SK-N-SH (cell line): ENCODE measurements around the gene PPP1R8. TPM values are rescaled to one million over a fixed set of nuclear protein-coding genes. Genes with fewer than 3 reads are reported as not detected.

Source experiments
- CTCF ChIA-PET: fragments of 300-600, 350-600 bp; formaldehyde crosslinking; extraction: SDS; loops from one replicate; lab custom pipeline; 2021; lab: Yijun Ruan, JAX
- POLR2A ChIA-PET: fragments of 350-600 bp; sonication (Branson Sonifier 250); formaldehyde crosslinking; extraction: SDS; loops from one replicate; lab custom pipeline; 2020; ENCODE audit warnings: antibody characterized with exemption, inconsistent platforms; lab: Yijun Ruan, JAX
- DNase-seq: peaks from one replicate; pipeline ENCODE4 v3.0.0; 2012
- H2AFZ ChIP-seq: fragments of 200-600 bp; sonication (generic); 2 replicates; pipeline ENCODE4 v1.8.1; 2016; ENCODE audit warnings: antibody characterized with exemption, mild to moderate bottlenecking, low read depth
- H3F3A ChIP-seq: fragments of 200-600 bp; sonication (generic); replicated peaks from 2 replicates; pipeline ENCODE3; 2016; ENCODE audit warnings: antibody characterized with exemption, mild to moderate bottlenecking; ENCODE audit not compliant: insufficient read depth
- H3K27ac ChIP-seq, 2 experiments: fragments of 200-500 bp in 1 of 2; fragments of 200-600 bp in 1 of 2; sonication (Bioruptor generic) in 1 of 2; sonication (generic), shearing (Covaris generic) in 1 of 2; 2 replicates each; pipeline versions ENCODE4 v1.5.1 to v1.6.1; 2014 to 2016; ENCODE audit warnings: low read depth in 2 of 2, inconsistent platforms in 1 of 2, low read length in 1 of 2, mild to moderate bottlenecking in 1 of 2, mixed read lengths in 1 of 2
- H3K27me3 ChIP-seq: fragments of 200-600 bp; sonication (generic), shearing (Covaris generic); 2 replicates; pipeline ENCODE4 v1.6.1; 2016; ENCODE audit warnings: mixed run types; ENCODE audit not compliant: insufficient read depth
- H3K36me3 ChIP-seq, 2 experiments: fragments of 200-500 bp in 1 of 2; fragments of 200-600 bp in 1 of 2; sonication (Bioruptor generic) in 1 of 2; sonication (generic) in 1 of 2; replicated peaks in 1 of 2; 2 replicates each; pipeline versions ENCODE3 to v1.5.1; 2014 to 2016; ENCODE audit warnings: low read length in 1 of 2, mild to moderate bottlenecking in 1 of 2; ENCODE audit not compliant: insufficient read depth in 2 of 2, control insufficient read depth in 1 of 2
- H3K4me1 ChIP-seq, 2 experiments: fragments of 200-500 bp in 1 of 2; fragments of 200-600 bp in 1 of 2; sonication (Bioruptor generic) in 1 of 2; sonication (generic), shearing (Covaris generic) in 1 of 2; 2 replicates each; pipeline versions ENCODE4 v1.5.1 to v1.6.1; 2014 to 2016; ENCODE audit warnings: low read depth in 1 of 2, low read length in 1 of 2, mixed run types in 1 of 2; ENCODE audit not compliant: insufficient read depth in 2 of 2, control insufficient read depth in 1 of 2
- H3K4me2 ChIP-seq: fragments of 200-600 bp; sonication (generic), shearing (Covaris generic); 2 replicates; pipeline ENCODE4 v1.6.1; 2017; ENCODE audit warnings: mixed run types
- H3K4me3 ChIP-seq, 2 experiments: fragments of 200-500 bp in 1 of 2; fragments of 200-600 bp in 1 of 2; sonication (Bioruptor generic) in 1 of 2; sonication (generic), shearing (Covaris generic) in 1 of 2; 2 replicates each; pipeline versions ENCODE4 v1.5.1 to v1.8.1; 2014 to 2016; ENCODE audit warnings: low read depth in 2 of 2, inconsistent platforms in 1 of 2, low read length in 1 of 2, mild to moderate bottlenecking in 1 of 2, mixed read lengths in 1 of 2, moderate library complexity in 1 of 2
- H3K79me2 ChIP-seq: fragments of 200-600 bp; sonication (generic); 2 replicates; pipeline ENCODE4 v1.8.1; 2017; ENCODE audit warnings: mild to moderate bottlenecking; ENCODE audit not compliant: insufficient read depth
- H3K9ac ChIP-seq: fragments of 200-600 bp; sonication (generic); 2 replicates; pipeline ENCODE4 v1.6.1; 2017; ENCODE audit warnings: mixed run types
- H3K9me2 ChIP-seq: fragments of 200-600 bp; sonication (generic); 2 replicates; pipeline ENCODE4 v1.6.1; 2017; ENCODE audit warnings: mixed run types
- H3K9me3 ChIP-seq: fragments of 200-600 bp; sonication (generic); 2 replicates; pipeline ENCODE4 v1.6.1; 2017; ENCODE audit warnings: mixed run types, mild to moderate bottlenecking, moderate library complexity
- H4K20me1 ChIP-seq: fragments of 200-600 bp; sonication (generic); 2 replicates; pipeline ENCODE4 v1.6.1; 2017; ENCODE audit warnings: mild to moderate bottlenecking, mixed run types; ENCODE audit not compliant: insufficient read depth
- CTCF ChIP-seq: fragments of 200-600 bp; sonication (generic); IDR thresholded peaks from 2 replicates; pipeline ENCODE4 v1.6.1; 2017; ENCODE audit warnings: antibody characterized with exemption, mild to moderate bottlenecking, moderate library complexity
- ELF1 ChIP-seq: IDR thresholded peaks from 2 replicates; pipeline ENCODE4 v1.4.0; 2012
- EZH2phosphoT487 ChIP-seq: fragments of 200-600 bp; sonication (generic); IDR thresholded peaks from 2 replicates; pipeline ENCODE4 v1.6.1; 2017; ENCODE audit warnings: low read depth, mixed run types, mild to moderate bottlenecking, antibody characterized with exemption, moderate library complexity, borderline replicate concordance
- FOXM1 ChIP-seq: IDR thresholded peaks from 2 replicates; pipeline ENCODE4 v1.4.0; 2012; ENCODE audit warnings: low read depth, mild to moderate bottlenecking
- IRF3 ChIP-seq: fragments of 150-350 bp; IDR thresholded peaks from 2 replicates; pipeline ENCODE4 v1.6.1; 2016; ENCODE audit warnings: mild to moderate bottlenecking, low read depth, low read length
- JUND ChIP-seq: IDR thresholded peaks from 2 replicates; pipeline ENCODE4 v1.4.0; 2012
- MEF2A ChIP-seq: IDR thresholded peaks from 2 replicates; pipeline ENCODE4 v1.4.0; 2012; ENCODE audit warnings: low read depth, borderline replicate concordance
- MXI1 ChIP-seq: IDR thresholded peaks from 2 replicates; pipeline ENCODE4 v1.6.1; 2012; ENCODE audit warnings: mild to moderate bottlenecking, low read depth, low read length, improper control_type of control experiment
- NRF1 ChIP-seq: IDR thresholded peaks from 2 replicates; pipeline ENCODE4 v1.6.1; 2012; ENCODE audit warnings: low read depth, mild to moderate bottlenecking, low read length
- RAD21 ChIP-seq: IDR thresholded peaks from 2 replicates; pipeline ENCODE4 v1.6.1; 2012; ENCODE audit warnings: mild to moderate bottlenecking, low read length
- RCOR1 ChIP-seq: fragments of 150-350 bp; IDR thresholded peaks from 2 replicates; pipeline ENCODE4 v1.6.1; 2017; ENCODE audit warnings: antibody characterized with exemption, low read length
- SIN3A ChIP-seq: IDR thresholded peaks from 2 replicates; pipeline ENCODE4 v1.6.1; 2012; ENCODE audit warnings: low read depth, mild to moderate bottlenecking, low read length, moderate library complexity, borderline replicate concordance
- SMC3 ChIP-seq: IDR thresholded peaks from 2 replicates; pipeline ENCODE4 v1.6.1; 2012; ENCODE audit warnings: low read depth, low read length, improper control_type of control experiment
- TCF12 ChIP-seq: IDR thresholded peaks from 2 replicates; pipeline ENCODE4 v1.4.0; 2012
- TEAD4 ChIP-seq: IDR thresholded peaks from 2 replicates; pipeline ENCODE4 v1.4.0; 2012; ENCODE audit warnings: mild to moderate bottlenecking, borderline replicate concordance; ENCODE audit not compliant: insufficient read depth
- ZBTB33 ChIP-seq: IDR thresholded peaks from 2 replicates; pipeline ENCODE4 v1.4.0; 2012; ENCODE audit warnings: low read depth, borderline replicate concordance
- WGBS: methylation state at CpG from one replicate; pipeline ENCODE4 v1.1.6; 2017; ENCODE audit warnings: low lambda C conversion rate; 5-methylcytosine and 5-hydroxymethylcytosine counted together
- polyA plus RNA-seq, 3 experiments: library from polyadenylated mRNA; depleted of rRNA; stranded (reverse); fragments of >200 nt; gene quantifications; 2 replicates each; pipeline ENCODE4 v1.2.3, GENCODE V29; 2012

The PPP1R8 gene
- polyA plus RNA-seq, 1 of the 3 experiments (the other 2 are of a cell fraction) = 41.8 TPM

GRCh38 chr1:27816921-27817630 is 13.5 kb upstream of the PPP1R8 start (continued):
- TF ChIP-seq CTCF = no peak

- 96% methylated on average over 8 of the region's 8 CpGs for WGBS
- Histone ChIP-seq H3K4me3 (no peak overlapping the region), H3F3A (no peaks in the 10 kb centered on the region), H3K9ac (no peak overlapping the region), H3K27ac (no peak overlapping the region), H4K20me1 (no peaks in the 10 kb centered on the region), H2AFZ (no peak overlapping the region), H3K27me3 (no peaks in the 10 kb centered on the region), H3K36me3 (peaks cover 20 to 25% of the 10 kb centered on the region in 2 experiments), H3K9me2 (no peaks in the 10 kb centered on the region), H3K4me2 (no peak overlapping the region), H3K4me1 (no peaks in the 10 kb centered on the region; a peak in 1 of 4 replicates), H3K9me3 (no peaks in the 10 kb centered on the region), H3K79me2 (no peaks in the 10 kb centered on the region)
- POLR2A ChIA-PET = no interaction called here
- no peak for TF ChIP-seq NRF1
- no peak for TF ChIP-seq RAD21
- no peak for TF ChIP-seq MEF2A
- no peak for TF ChIP-seq EZH2phosphoT487
- TF ChIP-seq SIN3A = no peak
- TF ChIP-seq MXI1 = no peak
- TF ChIP-seq TEAD4 = no peak
- no peak for TF ChIP-seq JUND
- TF ChIP-seq TCF12 = no peak
- TF ChIP-seq ELF1 = no peak
- no peak for TF ChIP-seq IRF3
- TF ChIP-seq SMC3 = no peak
- no peak for TF ChIP-seq ZBTB33
- TF ChIP-seq FOXM1 = no peak
- TF ChIP-seq RCOR1 = no peak
- CTCF ChIA-PET = no interaction called here
- no peak for DNase-seq
Observed at GRCh38 chr1:27821761-27822315, 8.7 kb upstream of the PPP1R8 start.
